GM06990 (cell line): Measurements from ENCODE around the gene SALL3.

ENCODE experiments used
- DNase-seq: peaks from one replicate; pipeline ENCODE4 v3.0.0-alpha.2; 2011; ENCODE audit not compliant: insufficient read length; ENCODE audit errors: extremely low read depth
- H3K27me3 ChIP-seq: replicated peaks from 2 replicates; pipeline ENCODE4 v1.6.0; 2011; ENCODE audit warnings: low read length; ENCODE audit not compliant: control insufficient read depth, insufficient read depth
- H3K36me3 ChIP-seq: 2 replicates; pipeline ENCODE4 v1.5.1; 2011; ENCODE audit warnings: low read length; ENCODE audit not compliant: control insufficient read depth, insufficient read depth
- H3K4me3 ChIP-seq: replicated peaks from 2 replicates; pipeline ENCODE4 v1.5.1; 2011; ENCODE audit warnings: low read depth, mild to moderate bottlenecking, control low read depth, low read length
- TF ChIP-seq, protein P1 (sequence below): IDR thresholded peaks from 2 replicates; pipeline ENCODE4 v1.5.1; 2011; ENCODE audit warnings: low read length, control low read depth, mild to moderate bottlenecking, inconsistent platforms; ENCODE audit not compliant: insufficient read depth, poor library complexity, severe bottlenecking

The SALL3 gene

DNA sequence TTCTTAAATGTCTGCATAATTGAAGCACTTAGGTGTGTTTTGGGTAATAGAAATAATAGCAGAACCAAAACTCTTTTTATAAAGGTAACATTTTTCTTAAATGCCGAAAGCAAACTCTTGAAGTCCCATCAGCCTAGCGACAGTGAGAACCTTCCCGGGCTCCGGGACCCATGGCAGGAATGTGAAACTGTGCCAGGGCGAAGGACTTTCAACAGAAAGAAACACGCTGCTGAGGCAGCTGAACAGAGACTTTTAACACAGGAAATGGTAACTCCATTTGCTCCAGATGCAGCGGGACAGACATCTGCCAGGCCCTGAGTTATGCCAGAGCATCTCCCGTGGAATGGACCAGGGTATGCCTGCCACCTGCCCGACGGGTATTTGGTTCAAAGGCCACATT is 34.3 kb downstream of the SALL3 start:
- TF ChIP-seq, protein P1, sequence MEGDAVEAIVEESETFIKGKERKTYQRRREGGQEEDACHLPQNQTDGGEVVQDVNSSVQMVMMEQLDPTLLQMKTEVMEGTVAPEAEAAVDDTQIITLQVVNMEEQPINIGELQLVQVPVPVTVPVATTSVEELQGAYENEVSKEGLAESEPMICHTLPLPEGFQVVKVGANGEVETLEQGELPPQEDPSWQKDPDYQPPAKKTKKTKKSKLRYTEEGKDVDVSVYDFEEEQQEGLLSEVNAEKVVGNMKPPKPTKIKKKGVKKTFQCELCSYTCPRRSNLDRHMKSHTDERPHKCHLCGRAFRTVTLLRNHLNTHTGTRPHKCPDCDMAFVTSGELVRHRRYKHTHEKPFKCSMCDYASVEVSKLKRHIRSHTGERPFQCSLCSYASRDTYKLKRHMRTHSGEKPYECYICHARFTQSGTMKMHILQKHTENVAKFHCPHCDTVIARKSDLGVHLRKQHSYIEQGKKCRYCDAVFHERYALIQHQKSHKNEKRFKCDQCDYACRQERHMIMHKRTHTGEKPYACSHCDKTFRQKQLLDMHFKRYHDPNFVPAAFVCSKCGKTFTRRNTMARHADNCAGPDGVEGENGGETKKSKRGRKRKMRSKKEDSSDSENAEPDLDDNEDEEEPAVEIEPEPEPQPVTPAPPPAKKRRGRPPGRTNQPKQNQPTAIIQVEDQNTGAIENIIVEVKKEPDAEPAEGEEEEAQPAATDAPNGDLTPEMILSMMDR = no peak
- Histone ChIP-seq H3K27me3 (no peaks in the 10 kb centered on the region), H3K36me3 (no peaks in the 10 kb centered on the region), H3K4me3 (no peak overlapping the region)
- no peak for DNase-seq

DNA sequence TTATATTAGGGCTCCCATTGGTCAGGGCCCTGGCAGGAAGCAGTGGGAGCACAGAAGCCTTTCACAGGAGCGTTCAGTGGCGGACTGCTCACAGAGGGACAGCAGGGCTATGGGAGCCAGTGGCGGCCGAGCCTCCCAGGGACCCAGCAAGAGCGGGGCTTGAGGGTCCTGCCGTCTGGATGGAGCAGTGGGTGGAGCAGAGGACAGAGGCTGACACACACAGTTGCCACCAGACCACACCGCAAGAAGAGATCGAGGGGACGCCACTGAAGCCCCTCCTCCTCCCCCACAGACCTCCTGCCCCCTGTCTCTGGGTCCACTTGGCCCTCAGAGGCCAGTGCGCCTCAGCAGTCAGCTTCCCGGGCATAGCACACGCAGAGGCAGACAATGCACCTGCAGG is 39.3 kb downstream of the SALL3 start:
- H3K27me3 ChIP-seq = no peaks in the 10 kb centered on the region
- H3K4me3 ChIP-seq = no peak overlapping the region
- no peak for DNase-seq
- no peaks in the 10 kb centered on the region for H3K36me3 ChIP-seq
- TF ChIP-seq, protein P1 = no peak

DNA sequence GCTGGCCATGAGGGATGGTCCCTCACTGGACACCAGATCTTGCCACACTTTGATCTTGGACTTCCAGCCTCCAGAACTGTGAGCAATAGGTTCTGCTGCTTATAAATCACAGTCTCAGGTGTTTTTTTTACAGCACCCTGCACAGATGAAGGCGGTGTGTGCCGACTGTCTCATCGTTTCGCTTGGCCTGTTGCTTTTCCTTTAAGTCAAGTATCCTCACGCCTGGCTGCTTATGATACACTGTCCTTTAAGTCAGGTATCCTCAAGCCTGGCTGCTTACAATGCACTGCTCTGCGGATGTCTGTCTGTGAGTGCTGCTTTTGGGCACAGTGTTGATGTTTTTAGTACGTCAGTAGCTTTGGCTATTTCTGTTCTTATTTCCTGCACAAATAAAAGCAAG is 40.3 kb downstream of the SALL3 start:
- no peaks in the 10 kb centered on the region for H3K36me3 ChIP-seq
- no peaks in the 10 kb centered on the region for H3K27me3 ChIP-seq
- H3K4me3 ChIP-seq = no peak overlapping the region
- TF ChIP-seq, protein P1 = no peak
- no peak for DNase-seq

DNA sequence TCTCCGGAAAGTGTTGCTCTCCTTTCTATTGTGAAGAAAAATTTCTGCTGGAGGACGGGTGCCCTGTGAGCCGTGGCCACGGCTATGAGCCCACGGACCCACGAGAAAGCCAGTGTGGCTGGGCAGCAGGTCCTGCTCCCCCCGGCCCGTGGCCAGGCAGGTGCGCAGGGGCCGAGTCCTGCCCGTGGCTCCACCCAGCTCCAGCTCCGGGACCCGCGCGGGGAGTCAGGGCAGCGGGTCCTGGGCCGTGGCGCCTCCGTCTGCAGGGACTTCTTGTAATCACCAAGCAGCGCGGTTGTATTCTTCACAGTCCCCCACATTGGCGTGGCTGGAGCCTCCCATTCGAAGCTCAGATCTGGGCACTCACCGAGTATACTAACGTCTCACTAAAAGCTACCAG is 43.0 kb downstream of the SALL3 start:
- TF ChIP-seq, protein P1 = no peak
- H3K27me3 ChIP-seq = no peaks in the 10 kb centered on the region

DNA sequence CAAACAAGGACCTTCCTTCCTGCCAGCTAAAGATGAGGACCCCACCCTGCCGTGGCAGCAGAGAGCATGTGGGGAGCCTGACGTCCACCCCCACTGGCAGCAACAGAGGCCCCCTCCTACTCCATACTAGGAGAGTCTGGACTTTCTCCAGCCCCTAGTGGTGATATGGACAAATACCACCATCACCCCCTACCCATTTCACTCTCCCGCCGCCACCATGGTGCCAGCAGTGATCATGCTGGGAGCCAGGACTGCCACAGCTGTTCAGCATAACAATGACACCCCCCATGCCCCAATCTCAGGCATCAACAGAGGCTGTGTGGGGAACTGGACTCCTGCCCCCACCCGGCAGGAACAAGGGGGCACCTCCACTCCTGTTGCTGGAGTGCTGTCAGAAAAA is 46.9 kb downstream of the SALL3 start:
- H3K36me3 ChIP-seq = no peaks in the 10 kb centered on the region
- TF ChIP-seq, protein P1 = no peak

More for the DNA sequence above, 43.0 kb downstream of the SALL3 start:
- H3K4me3 ChIP-seq = no peak overlapping the region
- H3K36me3 ChIP-seq = no peaks in the 10 kb centered on the region
- no peak for DNase-seq

DNA sequence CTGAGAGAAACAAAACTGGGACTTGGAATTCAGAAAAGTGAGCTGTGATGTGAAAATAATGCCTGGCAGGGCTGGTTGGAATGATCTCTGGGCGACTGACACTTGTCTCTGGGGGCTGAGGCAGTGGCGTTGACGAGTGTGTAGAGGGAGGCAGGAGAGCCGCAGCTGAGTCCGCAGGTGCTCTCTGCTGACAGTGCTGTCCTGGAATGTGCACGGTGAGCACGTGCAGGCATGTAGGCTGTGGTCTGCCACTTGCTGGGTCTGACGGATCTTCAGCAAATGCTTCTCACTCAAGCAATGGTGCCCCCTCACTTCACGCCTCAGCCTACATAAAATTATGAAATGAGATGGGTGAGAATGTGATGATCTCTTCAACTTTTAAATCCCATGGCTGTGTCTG is 51.1 kb downstream of the SALL3 start:
- Histone ChIP-seq H3K27me3 (no peaks in the 10 kb centered on the region), H3K36me3 (no peaks in the 10 kb centered on the region), H3K4me3 (no peak overlapping the region)
- no peak for DNase-seq
- TF ChIP-seq, protein P1 = no peak

More for the DNA sequence above, 46.9 kb downstream of the SALL3 start:
- no peak for DNase-seq
- no peaks in the 10 kb centered on the region for H3K27me3 ChIP-seq
- no peak overlapping the region for H3K4me3 ChIP-seq
